B cell (primary cell): ENCODE results near the gene GPR89A. TPM values are rescaled to one million over a fixed set of nuclear protein-coding genes. Genes with fewer than 3 reads are reported as not detected.
"Not testable (repeated sequence)": the region's sequence is repeated elsewhere in the genome, so short reads cannot be mapped to it uniquely, and the experiment has no call there.

Experiments
- ATAC-seq: fragments of 200-7000 bp; cut with Tn5 transposase; one replicate; pipeline ENCODE4 v1.10.0; 2021; ENCODE audit warnings: low read depth, mild to moderate bottlenecking, moderate number of reproducible peaks, moderate library complexity
- CTCF ChIA-PET: fragments of 350-600 bp; sonication (Branson Sonifier 250); formaldehyde crosslinking; loops from one replicate; lab custom pipeline; 2021; ENCODE audit warnings: antibody characterized with exemption, inconsistent platforms; lab: Charles Lee
- POLR2A ChIA-PET: fragments of 350-600 bp; sonication (Branson Sonifier 250); formaldehyde crosslinking; loops from one replicate; lab custom pipeline; 2021; ENCODE audit warnings: antibody characterized with exemption; lab: Charles Lee
- DNase-seq: peaks from one replicate; pipeline ENCODE4 v3.0.0; 2013
- H2AFZ ChIP-seq: 2 replicates; pipeline ENCODE4 v1.6.1; 2012; ENCODE audit warnings: mild to moderate bottlenecking, low read depth, low read length; ENCODE audit not compliant: insufficient read depth, poor library complexity, severe bottlenecking
- H3K27ac ChIP-seq, 2 donors: 1 replicate in 1 of 2; 2 replicates in 1 of 2; pipeline ENCODE4 v1.5.1; 2012 to 2013; ENCODE audit warnings: low read length in 2 of 2, mild to moderate bottlenecking in 2 of 2, moderate library complexity in 1 of 2
- H3K27me3 ChIP-seq, 4 experiments: fragments of 200-600 bp in 1 of 4; sonication (generic) in 1 of 4; replicated peaks in 1 of 4; 1 replicate in 2 of 4; 2 replicates in 2 of 4; pipeline versions ENCODE4 v1.6.1 to v1.7.0; 2013 to 2016; ENCODE audit warnings: low read length in 3 of 4, mild to moderate bottlenecking in 2 of 4, mixed read lengths in 1 of 4, moderate library complexity in 1 of 4; ENCODE audit not compliant: insufficient read depth in 4 of 4, control insufficient read depth in 3 of 4; ENCODE audit errors: control extremely low read depth in 1 of 4
- H3K36me3 ChIP-seq, 2 experiments: replicated peaks in 1 of 2; 1 replicate in 1 of 2; 2 replicates in 1 of 2; pipeline versions ENCODE4 v1.6.1 to v1.7.1; 2013; ENCODE audit warnings: low read length in 1 of 2; ENCODE audit not compliant: insufficient read depth in 2 of 2, control insufficient read depth in 1 of 2; ENCODE audit errors: control extremely low read depth in 1 of 2, extremely low read depth in 1 of 2
- H3K4me1 ChIP-seq, 2 donors: fragments of 200-600 bp in 1 of 2; sonication (generic) in 1 of 2; 1 replicate in 1 of 2; 2 replicates in 1 of 2; pipeline versions ENCODE4 v1.5.1 to v1.6.1; 2013 to 2017; ENCODE audit warnings: low read length in 2 of 2; ENCODE audit not compliant: control insufficient read depth in 2 of 2, insufficient read depth in 2 of 2
- H3K4me2 ChIP-seq: replicated peaks from 2 replicates; pipeline ENCODE3; 2012; ENCODE audit warnings: mild to moderate bottlenecking, low read depth, low read length; ENCODE audit not compliant: poor library complexity, severe bottlenecking
- H3K4me3 ChIP-seq, 5 experiments: fragments of 200-600 bp in 1 of 5; sonication (generic) in 1 of 5; 1 replicate in 3 of 5; 2 replicates in 2 of 5; pipeline versions ENCODE4 v1.5.1 to v1.7.0; 2011 to 2016; ENCODE audit warnings: low read length in 4 of 5, mild to moderate bottlenecking in 4 of 5, low read depth in 2 of 5, control low read depth in 1 of 5, moderate library complexity in 1 of 5; ENCODE audit not compliant: insufficient read depth in 1 of 5; ENCODE audit errors: control extremely low read depth in 1 of 5, extremely low read depth in 1 of 5
- H3K79me2 ChIP-seq: fragments of 200-600 bp; sonication (generic); one replicate; pipeline ENCODE4 v1.6.0; 2016; ENCODE audit warnings: low read length; ENCODE audit not compliant: control insufficient read depth, insufficient read depth
- H3K9ac ChIP-seq: fragments of 200-600 bp; sonication (generic); 2 replicates; pipeline ENCODE4 v1.6.1; 2017; ENCODE audit warnings: mild to moderate bottlenecking, low read length, moderate library complexity
- H3K9me3 ChIP-seq, 3 donors: one replicate each; pipeline versions ENCODE4 v1.6.1 to v1.7.1; 2013; ENCODE audit warnings: low read length in 2 of 3; ENCODE audit not compliant: control insufficient read depth in 2 of 3, insufficient read depth in 1 of 3; ENCODE audit errors: control extremely low read depth in 1 of 3
- H4K20me1 ChIP-seq: 2 replicates; pipeline ENCODE4 v1.6.0; 2012; ENCODE audit warnings: mild to moderate bottlenecking, low read length; ENCODE audit not compliant: insufficient read depth, control insufficient read depth, poor library complexity, severe bottlenecking
- H3K27ac Mint-ChIP-seq: one replicate; pipeline ENCODE4 v1.8.0; 2021; ENCODE audit warnings: mixed read lengths
- H3K27me3 Mint-ChIP-seq: one replicate; pipeline ENCODE4 v1.8.0; 2021; ENCODE audit warnings: mixed read lengths
- H3K4me1 Mint-ChIP-seq: one replicate; pipeline ENCODE4 v1.8.0; 2021; ENCODE audit warnings: mixed read lengths
- H3K4me3 Mint-ChIP-seq: one replicate; pipeline ENCODE4 v1.8.0; 2021; ENCODE audit warnings: mixed read lengths
- H3K9me3 Mint-ChIP-seq: one replicate; pipeline ENCODE4 v1.8.0; 2022; ENCODE audit warnings: mixed read lengths; ENCODE audit not compliant: insufficient read depth
- WGBS: methylation state at CpG from one replicate; pipeline ENCODE4 v1.1.5; 2013; ENCODE audit warnings: missing lambda C conversion rate; ENCODE audit not compliant: insufficient coverage; 5-methylcytosine and 5-hydroxymethylcytosine counted together
- intact Hi-C: fragments of 100-400 bp; cut with micrococcal nuclease; formaldehyde crosslinking; loops from one replicate; pipeline ENCODE4 v1.10.0; 2022
- polyA plus RNA-seq: library from polyadenylated mRNA; depleted of rRNA; stranded (reverse); fragments of >200 nt; gene quantifications from 2 replicates; pipeline ENCODE4 v1.2.3, GENCODE V29; 2012
- total RNA-seq, 2 donors: library from RNA; stranded (reverse); fragments of 120-200 nt in 1 of 2; gene quantifications; 1 replicate in 1 of 2; 2 replicates in 1 of 2; pipeline versions ENCODE4 v1.2.3 to v1.2.4, GENCODE V29; 2013 to 2022

GPR89A gene
- total and polyA plus RNA-seq, 2 donors (not counting 1 experiment from before 2014, with no cell fraction given) = 11.4 to 46.8 TPM

GRCh38 chr1:145636237-145636636, 28.4 kb downstream of the GPR89A start:
- H3K4me2 ChIP-seq, H3K4me3 ChIP-seq, intact Hi-C loops, ATAC-seq, H3K4me3 Mint-ChIP-seq, H3K27ac Mint-ChIP-seq, H3K9me3 Mint-ChIP-seq, H3K9ac ChIP-seq, CTCF ChIA-PET, H3K9me3 ChIP-seq, H3K27me3 ChIP-seq, POLR2A ChIA-PET, H3K27me3 Mint-ChIP-seq, DNase-seq, H3K79me2 ChIP-seq, H2AFZ ChIP-seq, H3K4me1 ChIP-seq, H3K27ac ChIP-seq, H3K4me1 Mint-ChIP-seq, H4K20me1 ChIP-seq, H3K36me3 ChIP-seq: not testable (repeated sequence)
- no CpG with 5 or more reads among the region's 1 CpG for WGBS

GRCh38 chr1:145641886-145642285, 34.1 kb downstream of the GPR89A start:
- H3K9me3 ChIP-seq, H4K20me1 ChIP-seq, H3K4me1 ChIP-seq, H3K9ac ChIP-seq, H3K4me3 ChIP-seq, intact Hi-C loops, H3K27me3 ChIP-seq, H2AFZ ChIP-seq, ATAC-seq, H3K4me2 ChIP-seq, H3K36me3 ChIP-seq, H3K4me3 Mint-ChIP-seq, H3K27me3 Mint-ChIP-seq, H3K9me3 Mint-ChIP-seq, H3K4me1 Mint-ChIP-seq, H3K79me2 ChIP-seq, H3K27ac Mint-ChIP-seq, CTCF ChIA-PET, H3K27ac ChIP-seq, POLR2A ChIA-PET, DNase-seq: not testable (repeated sequence)
- no CpG with 5 or more reads among the region's 2 CpGs for WGBS

GRCh38 chr1:145643990-145644389, 36.2 kb downstream of the GPR89A start:
- ATAC-seq, H3K4me1 Mint-ChIP-seq, H3K27ac Mint-ChIP-seq, H3K27ac ChIP-seq, H3K4me2 ChIP-seq, H3K4me1 ChIP-seq, H3K36me3 ChIP-seq, H2AFZ ChIP-seq, H3K4me3 Mint-ChIP-seq, H3K4me3 ChIP-seq, H3K9me3 ChIP-seq, DNase-seq, intact Hi-C loops, H3K79me2 ChIP-seq, H4K20me1 ChIP-seq, H3K27me3 ChIP-seq, POLR2A ChIA-PET, H3K9ac ChIP-seq, H3K27me3 Mint-ChIP-seq, H3K9me3 Mint-ChIP-seq, CTCF ChIA-PET: not testable (repeated sequence)
- WGBS = no CpG with 5 or more reads among the region's 1 CpG

- DNase-seq, H2AFZ ChIP-seq, CTCF ChIA-PET, H3K9ac ChIP-seq, H3K9me3 ChIP-seq, H3K27ac Mint-ChIP-seq, POLR2A ChIA-PET, H3K4me3 ChIP-seq, H3K4me1 Mint-ChIP-seq, H3K27me3 Mint-ChIP-seq, H3K4me3 Mint-ChIP-seq, H4K20me1 ChIP-seq, intact Hi-C loops, H3K9me3 Mint-ChIP-seq, H3K36me3 ChIP-seq, H3K4me2 ChIP-seq, ATAC-seq, H3K27me3 ChIP-seq, H3K79me2 ChIP-seq, H3K4me1 ChIP-seq, H3K27ac ChIP-seq: not testable (repeated sequence)
- WGBS = 80% methylated on average over 2 of the region's 7 CpGs
These were observed 48.6 kb downstream of the GPR89A start for GRCh38 chr1:145656245-145656943.
